Mucosa of descending colon (tissue), 3 donors: Measurements from ENCODE around the gene ADGRG1. TPM values are rescaled to one million over a fixed set of nuclear protein-coding genes. Genes with fewer than 3 reads are reported as not detected.

Experiments
- ATAC-seq: fragments of 200-7000 bp; cut with Tn5 transposase; one replicate; pipeline ENCODE4 v1.9.1; 2020; ENCODE audit warnings: mild to moderate bottlenecking, moderate library complexity
- DNase-seq, 3 donors: peaks; one replicate each; pipeline ENCODE4 v3.0.0-alpha.2; 2020
- H3K36me3 ChIP-seq: fragments of 200-600 bp; one replicate; pipeline ENCODE4 v1.8.0; 2021; ENCODE audit warnings: low read depth, mild to moderate bottlenecking
- H3K4me1 ChIP-seq: fragments of 200-600 bp; one replicate; pipeline ENCODE4 v1.8.0; 2021; ENCODE audit warnings: low read depth, mild to moderate bottlenecking
- H3K4me3 ChIP-seq: fragments of 200-600 bp; one replicate; pipeline ENCODE4 v1.8.0; 2021; ENCODE audit warnings: mild to moderate bottlenecking
- H3K9me3 ChIP-seq: fragments of 200-600 bp; one replicate; pipeline ENCODE4 v1.8.0; 2021; ENCODE audit warnings: mild to moderate bottlenecking
- CTCF ChIP-seq: fragments of 200-600 bp; IDR thresholded peaks from one replicate; pipeline ENCODE4 v1.8.0; 2022; ENCODE audit warnings: antibody characterized with exemption, mild to moderate bottlenecking
- intact Hi-C, 2 donors: fragments of 100-400 bp; cut with DNase I in 1 of 2; cut with micrococcal nuclease in 1 of 2; formaldehyde crosslinking; loops; one replicate each; pipeline versions ENCODE4 v1.11.0 to v1.11.1; 2022; cut with DNase I, micrococcal nuclease
- total RNA-seq, 3 donors: library from RNA; stranded (reverse); fragmentation: NEBNext Ultra II Directional in 2 of 3; extraction: Animal tissue kit (Norgen Biotek cat#: 25700) in 2 of 3; gene quantifications; one replicate each; pipeline versions ENCODE4 v1.2.1 to v1.2.4, GENCODE V29; 2021 to 2023
- donor health status: DM: no; HTN: no; CAD: no; lungs with moderate emphysema.
- donor health status: DM: no; HTN: no; CAD: no.
- donor health status: DM: no; HTN: yes; CAD: no.

ADGRG1 gene
- total RNA-seq, 3 donors from 2014 or later = 37.0 to 104 (median 98.4) TPM

- DNase-seq (no peak), ATAC-seq (no peak)
- intact Hi-C loops = no loop called here
- Histone ChIP-seq H3K4me3 (no peak overlapping the region), H3K9me3 (no peaks in the 10 kb centered on the region), H3K4me1 (no peaks in the 10 kb centered on the region), H3K36me3 (no peaks in the 10 kb centered on the region)
- TF ChIP-seq CTCF = no peak
Observed at GRCh38 chr16:57660715-57661463, 32.5 kb downstream of the ADGRG1 start.

GRCh38 chr16:57661510-57661909 lies 33.1 kb downstream of the ADGRG1 start:
- H3K36me3 ChIP-seq = no peaks in the 10 kb centered on the region
- no peaks in the 10 kb centered on the region for H3K9me3 ChIP-seq
- H3K4me3 ChIP-seq = no peak overlapping the region
- DNase-seq (no peak), ATAC-seq (no peak)
- no peaks in the 10 kb centered on the region for H3K4me1 ChIP-seq
- intact Hi-C loops = no loop called here
- no peak for TF ChIP-seq CTCF

GRCh38 chr16:57661936-57662906 lies 33.8 kb downstream of the ADGRG1 start:
- Histone ChIP-seq H3K36me3 (no peaks in the 10 kb centered on the region), H3K4me3 (no peak overlapping the region), H3K9me3 (no peaks in the 10 kb centered on the region), H3K4me1 (no peaks in the 10 kb centered on the region)
- DNase-seq (no peak), ATAC-seq (no peak)
- intact Hi-C loops = no loop called here
- no peak for TF ChIP-seq CTCF

GRCh38 chr16:57663436-57663835 lies 35.0 kb downstream of the ADGRG1 start:
- intact Hi-C loops = no loop called here
- DNase-seq = no peak
- H3K36me3 ChIP-seq = no peaks in the 10 kb centered on the region

More at GRCh38 chr16:57663436-57663835, 35.0 kb downstream of the ADGRG1 start:
- no peak for TF ChIP-seq CTCF
- ATAC-seq = no peak
- no peak overlapping the region for H3K4me3 ChIP-seq
- no peaks in the 10 kb centered on the region for H3K4me1 ChIP-seq
- no peaks in the 10 kb centered on the region for H3K9me3 ChIP-seq
